OCI-M2 (cell line): ENCODE measurements around the gene ZNF496.
"Not testable (repeated sequence)": the region's sequence is repeated elsewhere in the genome, so short reads cannot be mapped to it uniquely, and the experiment has no call there.

ENCODE experiments used
- DNase-seq: peaks from one replicate; lab custom pipeline; 2025; ENCODE audit not compliant: unreplicated experiment; lab: John Stamatoyannopoulos, UW

The ZNF496 gene

GRCh38 chr1:247359559-247359958 lies 27.9 kb upstream of the ZNF496 start:
- DNase-seq = no peak

- no peak for DNase-seq
These were observed 27.3 kb upstream of the ZNF496 start for GRCh38 chr1:247358920-247359319.

GRCh38 chr1:247357781-247358211 lies 26.1 kb upstream of the ZNF496 start:
- DNase-seq = no peak

GRCh38 chr1:247357052-247357780 lies 25.5 kb upstream of the ZNF496 start:
- DNase-seq = no peak

- not testable (repeated sequence) for DNase-seq
These were observed 23.5 kb upstream of the ZNF496 start for GRCh38 chr1:247355160-247355559.

GRCh38 chr1:247352175-247352574 lies 20.5 kb upstream of the ZNF496 start:
- no peak for DNase-seq

GRCh38 chr1:247350587-247350986 lies 18.9 kb upstream of the ZNF496 start:
- DNase-seq = no peak

GRCh38 chr1:247347477-247348222 lies 16.0 kb upstream of the ZNF496 start:
- DNase-seq = no peak

GRCh38 chr1:247345881-247346280 lies 14.2 kb upstream of the ZNF496 start:
- no peak for DNase-seq

GRCh38 chr1:247343801-247344200 lies 12.1 kb upstream of the ZNF496 start:
- no peak for DNase-seq

- DNase-seq = no peak
These were observed 7.1 kb upstream of the ZNF496 start for GRCh38 chr1:247338723-247339275.

- no peak for DNase-seq
These were observed 6.3 kb upstream of the ZNF496 start for GRCh38 chr1:247337961-247338360.

GRCh38 chr1:247337250-247337746 lies 5.6 kb upstream of the ZNF496 start:
- no peak for DNase-seq

- no peak for DNase-seq
These were observed 4.7 kb upstream of the ZNF496 start for GRCh38 chr1:247336390-247336789.

- no peak for DNase-seq
These were observed 4.2 kb upstream of the ZNF496 start for GRCh38 chr1:247335882-247336281.

- no peak for DNase-seq
These were observed 2.9 kb upstream of the ZNF496 start for GRCh38 chr1:247334378-247335133.

- DNase-seq = no peak
These were observed 1.1 kb upstream of the ZNF496 start for GRCh38 chr1:247332623-247333361.

- DNase-seq = no peak
These were observed 552 bp upstream of the ZNF496 start for GRCh38 chr1:247332215-247332622.

GRCh38 chr1:247331172-247331524 lies 519 bp downstream of the ZNF496 start:
- no peak for DNase-seq

- DNase-seq = no peak
These were observed 1.0 kb downstream of the ZNF496 start for GRCh38 chr1:247330548-247331171.
